GM19239 (cell line): ENCODE results near the gene SLIT3.

Experiments used
- DNase-seq: peaks from one replicate; pipeline ENCODE4 v3.0.0; 2011; ENCODE audit warnings: low spot score; ENCODE audit not compliant: insufficient read length
- FAIRE-seq: peaks from 2 replicates; lab custom pipeline; 2011; peaks lifted over from hg19 to GRCh38; lab: Jason Lieb, UNC

Gene SLIT3

DNA sequence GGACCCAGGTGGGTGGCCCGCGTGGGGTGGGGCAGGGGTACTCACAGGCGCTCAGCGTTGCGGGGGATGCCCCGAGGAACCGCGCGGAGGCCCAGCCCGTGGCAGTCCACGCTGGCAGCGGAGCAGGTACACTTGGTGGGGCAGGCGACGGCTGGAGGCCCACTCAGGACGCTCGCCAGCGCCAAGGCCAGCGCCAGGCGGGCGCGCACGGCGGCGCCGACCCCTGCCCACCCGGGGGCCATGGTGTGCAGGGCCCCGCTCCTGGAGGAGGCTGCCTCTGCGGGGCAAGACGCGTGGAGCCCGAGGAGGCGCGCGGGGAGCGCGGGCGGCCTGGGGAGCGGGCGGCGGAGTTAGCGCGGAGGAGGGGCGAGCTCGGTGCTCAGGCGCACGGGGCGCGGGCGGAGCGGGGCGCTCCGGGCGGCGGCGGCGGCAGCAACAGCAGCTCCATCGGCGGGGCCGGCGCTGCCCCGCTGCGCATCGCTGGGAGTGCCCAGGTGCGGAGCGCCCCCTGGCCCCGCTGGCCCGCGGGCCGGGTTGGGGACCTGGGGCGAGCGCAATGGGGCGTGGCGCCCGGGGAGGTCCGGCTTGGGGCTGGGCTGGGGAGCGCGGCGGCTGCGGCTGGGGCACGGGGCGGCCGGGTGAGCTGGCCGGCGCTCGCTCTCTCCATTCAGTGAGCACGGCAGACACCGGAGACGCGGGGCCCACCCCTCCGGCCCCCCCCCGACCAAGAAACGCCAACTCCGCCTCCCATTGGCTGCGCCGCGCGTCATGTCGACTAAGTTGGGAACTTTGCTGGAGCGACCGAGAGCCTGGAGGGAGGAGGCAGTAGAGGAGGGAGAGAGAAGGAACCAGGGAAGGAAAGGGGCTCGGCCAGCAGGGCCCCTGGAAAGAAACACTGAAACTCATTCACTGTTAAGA lies at the start of gene SLIT3:
Gene SLIT3, minus strand, starts transcription at position 672 of the 918 bp plus-strand sequence. Its CDS starts 430 bp downstream, at position 242.
- no peak for DNase-seq

DNA sequence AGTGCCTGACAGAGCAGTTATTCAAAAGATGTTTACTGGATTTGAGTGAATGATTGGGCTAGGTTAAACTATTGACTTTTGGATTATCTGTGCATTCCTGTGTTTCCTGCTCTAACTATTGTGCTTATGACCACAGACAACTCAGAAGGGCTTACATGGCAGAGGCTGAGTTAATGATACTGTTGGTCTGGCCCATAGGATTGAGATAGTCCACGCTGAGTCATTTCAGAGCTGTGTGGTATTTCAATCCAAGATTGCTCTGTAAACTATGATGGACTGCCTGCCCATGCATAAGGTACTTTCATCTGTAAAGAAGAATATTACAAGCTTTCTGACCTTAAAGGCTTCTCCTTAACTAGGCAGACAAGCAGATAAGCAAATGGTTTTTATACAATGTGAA lies 49.1 kb upstream of the SLIT3 start:
- FAIRE-seq: no peak
- DNase-seq: no peak

More for the DNA sequence above, at the start of gene SLIT3:
- FAIRE-seq: no peak

DNA sequence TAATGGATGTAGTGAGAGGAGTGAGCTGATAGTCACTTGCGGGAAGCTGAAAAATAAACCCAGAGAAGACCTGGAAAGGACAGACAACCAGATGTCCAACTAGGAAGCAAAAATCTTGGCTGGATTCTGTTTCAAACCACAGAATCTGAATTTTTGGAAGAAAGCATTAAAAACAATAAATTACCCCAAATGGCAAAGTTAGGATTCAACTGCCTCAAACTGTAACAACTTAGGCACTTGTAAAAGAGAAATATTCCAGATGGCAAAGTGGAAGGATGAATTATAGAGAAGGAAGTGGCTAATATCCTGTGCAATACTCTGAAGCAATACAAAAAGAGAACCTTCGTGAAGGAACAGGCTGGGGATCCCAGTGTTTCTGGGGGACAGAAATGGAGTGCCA lies 46.8 kb upstream of the SLIT3 start:
- no peak for DNase-seq
- FAIRE-seq: no peak

DNA sequence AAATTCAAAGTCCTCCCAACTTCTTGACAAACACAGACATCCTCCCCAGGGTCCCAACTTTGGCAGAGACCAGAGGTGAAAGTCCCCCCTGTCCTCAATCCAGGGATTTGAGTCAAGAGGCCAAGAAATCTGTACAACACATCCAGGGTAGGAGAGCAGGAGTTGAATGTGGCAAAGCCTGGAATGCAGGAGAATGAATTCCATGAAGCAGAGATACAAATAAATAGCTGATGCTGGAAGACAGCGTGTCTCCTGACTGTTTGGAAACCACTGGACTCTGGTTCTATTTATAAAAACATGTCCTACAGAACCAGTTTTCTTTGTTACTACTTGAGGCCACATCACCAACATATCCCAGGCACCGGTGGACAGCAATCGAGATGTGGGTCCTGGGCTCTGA lies 43.7 kb upstream of the SLIT3 start:
- no peak for FAIRE-seq
- DNase-seq: no peak

DNA sequence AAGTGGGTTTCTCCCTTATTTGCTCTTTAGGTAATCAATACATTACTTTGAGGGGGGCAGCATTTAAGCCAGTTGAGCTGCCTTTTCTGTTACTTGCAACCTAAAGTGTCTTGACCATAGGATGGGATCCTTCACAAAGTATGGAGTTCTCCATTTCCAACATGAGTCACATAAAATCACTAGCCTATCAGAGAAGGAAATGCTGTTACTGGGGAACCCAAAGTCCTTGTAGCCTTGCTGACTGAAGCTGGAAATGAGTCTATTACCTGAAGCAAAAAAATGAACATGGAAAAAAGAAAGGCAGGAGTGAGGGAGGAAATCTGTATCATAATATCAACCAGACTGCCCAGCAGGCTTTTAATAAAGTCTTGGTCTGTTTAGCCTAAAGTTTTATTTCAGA lies 42.8 kb upstream of the SLIT3 start:
- no peak for DNase-seq
- FAIRE-seq: no peak

DNA sequence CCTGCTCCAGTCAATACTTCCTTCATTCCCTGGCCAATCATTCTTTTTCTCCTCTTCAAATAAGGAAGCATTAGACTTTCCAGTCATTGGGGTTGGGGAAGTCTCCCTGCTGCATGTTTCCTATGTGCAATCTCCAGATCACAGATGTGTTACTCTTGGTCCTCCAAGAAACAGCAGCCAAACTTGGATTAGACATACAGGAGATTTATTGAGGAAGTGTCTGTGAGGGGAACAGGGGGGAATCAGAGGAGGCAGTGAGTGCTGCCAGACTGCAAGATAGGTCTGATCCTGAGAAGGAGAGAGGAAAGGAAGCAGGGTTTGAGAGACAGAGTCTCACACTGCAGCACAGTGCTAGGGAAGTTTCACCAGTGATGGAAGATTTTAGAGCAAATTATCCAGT lies 40.6 kb upstream of the SLIT3 start:
- FAIRE-seq (no peak), DNase-seq (no peak)

DNA sequence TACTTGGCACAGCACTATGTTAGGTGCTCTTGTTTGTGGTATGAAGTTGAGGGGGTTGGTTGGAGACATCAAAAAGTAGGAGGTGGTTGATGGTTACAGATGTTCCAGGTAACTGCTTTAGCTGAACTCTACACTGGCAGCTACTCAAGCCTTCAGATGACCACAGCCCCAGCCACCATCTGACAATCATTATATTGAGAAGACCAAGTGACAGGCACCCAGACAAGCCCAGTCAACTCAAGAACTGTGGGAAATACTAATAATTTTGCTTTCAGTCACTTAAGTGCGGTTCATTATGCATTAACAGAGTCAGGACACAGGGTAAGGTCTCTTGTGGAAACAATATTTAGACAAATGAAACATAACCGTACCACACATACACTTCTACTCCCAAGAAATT lies 38.9 kb upstream of the SLIT3 start:
- FAIRE-seq (no peak), DNase-seq (no peak)

DNA sequence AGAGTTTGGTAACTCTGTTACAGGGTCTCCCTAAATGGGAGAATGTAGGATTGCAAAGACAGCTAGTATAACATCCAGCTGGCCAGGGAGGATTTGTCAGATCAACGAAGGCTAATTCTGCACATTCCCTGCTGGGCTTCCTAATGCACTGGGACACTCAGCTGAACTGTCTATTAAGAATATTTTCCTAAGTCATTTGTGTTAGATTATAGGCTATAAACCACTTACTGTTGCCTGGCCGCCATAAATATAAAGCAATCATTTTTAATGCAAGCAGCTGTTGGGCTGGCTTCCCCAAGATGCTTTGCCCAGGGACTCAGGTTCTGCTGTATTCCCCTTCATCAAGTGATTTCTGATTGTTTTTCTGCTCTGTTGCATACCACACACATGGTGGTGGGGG lies 35.3 kb upstream of the SLIT3 start:
- FAIRE-seq: no peak

DNA sequence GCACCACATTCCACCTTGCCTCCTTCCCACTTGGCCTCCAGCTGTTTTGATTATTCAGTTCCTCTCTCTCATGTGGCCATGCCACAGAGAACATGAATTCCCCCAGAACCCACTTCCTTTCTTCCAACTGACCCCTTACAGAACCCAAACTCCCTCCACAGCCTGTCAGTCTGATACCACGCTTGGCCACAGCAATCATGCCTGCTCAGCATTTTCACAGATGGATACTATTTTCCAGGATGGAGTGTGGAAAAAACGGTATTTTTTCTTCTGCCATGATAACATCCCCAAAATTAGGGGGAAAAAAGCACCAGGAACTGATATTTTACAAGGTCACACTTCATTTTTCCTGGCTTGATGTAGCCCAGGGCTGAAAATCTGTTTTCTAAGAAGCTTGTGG lies 34.9 kb upstream of the SLIT3 start:
- FAIRE-seq (no peak), DNase-seq (no peak)

More for the DNA sequence above, 35.3 kb upstream of the SLIT3 start:
- no peak for DNase-seq

DNA sequence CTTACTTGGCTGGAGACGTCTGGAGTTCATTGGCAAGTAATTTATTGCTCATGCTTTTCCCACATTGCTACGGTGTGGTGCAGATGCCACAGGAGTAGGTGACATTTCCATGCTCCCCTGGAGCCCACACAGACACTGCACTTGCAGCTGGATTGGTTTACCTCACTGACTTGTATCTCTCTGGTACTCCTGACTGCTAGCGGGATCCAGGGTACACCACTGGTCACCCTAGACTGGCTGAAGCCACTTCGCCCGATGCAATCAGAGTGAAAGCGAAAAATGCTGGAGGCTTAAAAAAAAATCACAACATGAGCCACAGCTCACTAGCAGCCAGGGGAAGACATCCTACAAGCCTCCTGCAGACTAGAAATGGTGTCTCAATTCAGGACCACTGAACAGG lies 32.6 kb upstream of the SLIT3 start:
- FAIRE-seq (no peak), DNase-seq (no peak)

DNA sequence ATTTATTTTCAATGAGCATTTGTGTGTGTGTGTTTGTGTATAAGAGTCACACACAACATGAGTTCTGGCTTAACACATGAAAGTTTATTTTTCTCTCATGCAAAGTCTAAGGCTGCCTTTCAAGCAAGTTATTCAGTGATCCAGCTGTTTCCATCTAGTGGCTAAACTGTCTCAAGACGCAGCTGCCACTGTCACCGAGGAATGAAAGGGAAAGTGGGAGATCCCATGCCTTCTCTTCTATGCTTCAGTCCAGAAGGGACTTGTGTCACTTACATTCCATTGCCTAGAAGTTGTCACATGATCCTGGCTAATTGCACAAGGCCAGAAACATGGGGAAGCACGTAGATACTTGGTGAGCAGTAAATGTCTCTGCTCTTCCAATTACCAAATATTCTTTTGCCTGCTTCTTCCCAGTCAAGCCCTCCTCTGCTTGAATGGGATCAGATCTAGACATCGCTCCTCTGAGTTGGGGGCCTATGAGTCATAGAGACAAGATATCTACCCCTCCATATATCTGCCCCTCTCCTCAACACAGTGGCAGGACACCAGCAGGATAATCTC lies 30.4 kb upstream of the SLIT3 start:
- no peak for DNase-seq

DNA sequence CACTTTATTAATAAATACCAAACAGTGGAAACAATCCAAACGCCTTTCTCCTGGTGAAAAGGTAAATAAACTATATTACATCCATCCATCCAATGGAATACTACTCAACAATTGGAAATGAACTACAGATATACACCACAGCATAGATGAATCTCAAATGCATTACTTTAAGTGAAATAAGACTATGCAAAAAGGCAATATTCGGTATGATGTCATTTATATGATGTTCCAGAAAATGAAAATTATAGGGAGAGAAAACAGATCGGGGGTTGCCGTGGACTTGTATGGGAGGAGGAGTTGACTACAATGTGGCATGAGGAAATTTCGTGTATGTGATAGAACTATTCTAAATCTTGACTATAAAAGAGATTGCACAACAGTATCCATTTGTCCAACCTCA lies 27.5 kb upstream of the SLIT3 start:
- DNase-seq (no peak), FAIRE-seq (no peak)

More for the DNA sequence above, 30.4 kb upstream of the SLIT3 start:
- FAIRE-seq: no peak

DNA sequence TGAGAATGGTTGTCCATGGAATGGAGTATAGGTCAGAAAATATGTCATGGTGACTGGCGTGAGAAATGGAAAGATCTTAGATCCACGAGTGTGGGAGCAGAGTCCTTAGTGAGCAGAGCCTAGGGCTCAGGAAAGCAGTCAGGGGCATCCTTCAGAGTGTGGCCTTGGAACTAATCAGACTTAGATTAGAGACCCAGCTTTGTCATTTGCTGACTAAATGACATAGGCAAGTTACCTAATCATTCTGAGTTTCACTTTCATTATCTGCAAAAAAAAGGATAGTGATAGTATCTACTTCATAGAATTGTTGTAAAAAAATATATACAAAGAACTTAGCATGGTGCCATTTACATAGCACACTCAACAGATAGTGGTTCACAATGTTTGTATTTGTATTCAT lies 24.3 kb upstream of the SLIT3 start:
- no peak for FAIRE-seq
- no peak for DNase-seq

DNA sequence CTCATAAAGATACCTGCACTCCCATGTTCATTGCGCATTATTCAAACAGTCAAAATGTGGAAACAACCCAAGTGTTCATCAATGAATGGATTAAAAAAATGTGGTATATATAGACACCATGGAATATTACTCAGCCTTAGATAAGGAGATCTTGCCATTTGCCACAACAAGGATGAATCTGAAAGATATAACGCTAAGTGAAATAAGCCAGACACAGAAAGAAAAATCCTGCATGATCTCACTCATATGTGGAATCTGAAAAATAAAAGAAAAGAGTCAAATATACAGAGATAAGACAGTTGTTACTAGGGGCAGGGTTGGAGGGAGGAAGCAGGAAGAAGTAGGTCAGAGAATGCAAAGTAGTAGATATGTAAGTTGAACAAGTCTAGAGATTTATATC lies 17.6 kb upstream of the SLIT3 start:
- no peak for FAIRE-seq
- DNase-seq: no peak

DNA sequence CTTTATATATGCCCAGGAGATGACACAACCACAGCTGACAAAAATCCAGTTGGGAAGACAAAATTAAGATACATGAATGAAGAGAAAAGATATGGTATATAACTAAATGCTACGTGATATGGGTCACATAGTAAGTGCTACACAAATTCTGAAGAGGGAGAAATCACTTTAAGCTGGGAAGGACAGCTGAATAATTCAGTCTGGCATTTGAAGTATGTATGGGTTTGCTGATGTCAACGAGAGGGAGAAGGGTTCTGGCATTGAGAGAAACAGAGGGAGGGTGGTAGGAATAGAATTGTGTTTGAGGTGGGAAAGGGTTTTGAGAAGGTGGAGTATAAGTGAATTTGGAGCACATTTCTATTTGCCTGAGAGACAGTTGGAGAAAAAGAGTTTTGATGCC lies 6.7 kb upstream of the SLIT3 start:
- FAIRE-seq (no peak), DNase-seq (no peak)

DNA sequence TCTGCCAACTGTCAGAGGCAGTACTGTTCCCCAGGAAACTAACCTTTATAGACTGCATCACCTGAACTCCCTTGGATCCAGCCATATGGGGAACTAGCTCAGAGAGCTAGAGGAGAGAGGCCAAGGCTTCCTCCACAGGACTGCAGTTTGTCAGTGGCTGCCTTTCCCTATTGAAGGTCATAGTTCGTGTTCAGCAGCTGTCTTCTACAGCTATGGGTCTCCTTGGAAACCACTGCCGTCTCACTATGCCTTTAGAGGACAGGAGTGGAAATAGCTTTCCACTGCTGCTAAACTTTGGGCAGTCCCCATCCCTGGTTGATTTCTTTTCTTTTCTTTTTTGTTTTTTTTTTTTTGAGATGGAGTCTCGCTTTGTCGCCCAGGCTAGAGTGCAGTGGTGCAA lies 4.4 kb upstream of the SLIT3 start:
- FAIRE-seq (no peak), DNase-seq (no peak)

DNA sequence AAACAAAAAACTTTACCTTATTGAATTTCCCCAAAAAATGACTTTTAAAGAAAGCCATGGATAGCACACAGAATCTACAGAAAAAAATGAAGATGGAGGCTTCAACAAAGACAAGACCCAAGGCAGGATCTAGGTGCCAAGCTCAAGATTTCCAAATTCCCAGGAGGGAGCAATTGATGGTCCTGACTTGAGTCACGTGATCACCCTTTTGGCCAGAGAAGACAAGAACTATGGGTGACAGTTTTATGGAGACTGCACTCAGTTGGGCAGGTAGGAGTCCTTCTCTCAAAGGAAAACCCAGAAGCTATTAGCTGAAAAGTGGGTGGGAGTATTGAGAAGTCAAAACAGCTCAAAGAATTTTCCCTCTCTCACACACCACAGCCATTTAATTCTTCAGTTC lies 3.2 kb upstream of the SLIT3 start:
- FAIRE-seq: no peak
- DNase-seq: no peak

DNA sequence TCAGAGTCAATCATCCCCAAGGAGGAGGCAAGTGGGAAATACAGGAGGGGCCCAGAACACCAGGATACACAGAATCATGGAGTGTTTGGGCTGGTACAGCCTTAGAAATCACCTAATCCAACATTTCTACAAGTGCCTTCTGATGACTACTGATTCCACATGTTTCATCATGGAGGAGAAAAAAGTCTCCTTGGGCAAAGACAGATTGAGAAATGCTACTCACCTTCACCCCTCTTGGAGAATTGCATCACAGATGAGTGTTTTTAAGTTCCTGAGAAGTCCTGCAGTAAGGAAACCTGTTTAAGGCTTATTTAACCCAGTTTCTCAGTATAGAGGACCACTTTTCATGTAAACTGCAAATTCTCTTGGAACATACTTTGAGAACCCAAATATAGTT lies 2.2 kb upstream of the SLIT3 start:
- no peak for FAIRE-seq
- DNase-seq: no peak

DNA sequence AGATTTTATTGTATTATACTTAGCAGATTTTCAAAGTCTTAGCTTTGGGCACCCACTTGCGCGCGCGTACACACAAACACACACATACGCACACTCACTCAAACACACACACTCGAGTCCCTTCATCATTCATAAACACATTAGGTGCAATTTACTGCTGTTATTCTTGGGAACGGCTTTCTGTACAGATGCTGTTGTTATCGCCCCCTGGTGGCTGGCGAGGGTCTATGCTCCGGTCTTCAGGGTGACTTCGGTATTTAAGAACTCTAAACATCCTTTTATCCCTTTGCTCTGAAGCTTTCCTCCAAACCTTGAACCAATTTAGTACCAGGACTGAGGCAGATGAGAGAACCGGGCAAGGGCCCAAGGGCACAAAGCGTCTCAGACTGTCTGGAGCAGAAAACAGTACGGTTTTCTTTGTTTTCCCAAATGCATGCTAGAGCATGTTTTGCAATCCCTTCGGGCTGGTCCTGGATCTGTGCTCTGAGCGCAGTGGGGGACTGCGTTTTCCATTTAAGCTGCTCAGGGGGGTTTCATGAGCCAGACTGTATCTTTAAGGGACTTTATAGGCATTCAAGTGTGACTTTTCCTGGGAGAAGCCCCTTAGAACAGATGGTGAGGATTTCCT lies 1.7 kb upstream of the SLIT3 start:
- DNase-seq (peak; percentile 66), FAIRE-seq (peak; percentile 95)

DNA sequence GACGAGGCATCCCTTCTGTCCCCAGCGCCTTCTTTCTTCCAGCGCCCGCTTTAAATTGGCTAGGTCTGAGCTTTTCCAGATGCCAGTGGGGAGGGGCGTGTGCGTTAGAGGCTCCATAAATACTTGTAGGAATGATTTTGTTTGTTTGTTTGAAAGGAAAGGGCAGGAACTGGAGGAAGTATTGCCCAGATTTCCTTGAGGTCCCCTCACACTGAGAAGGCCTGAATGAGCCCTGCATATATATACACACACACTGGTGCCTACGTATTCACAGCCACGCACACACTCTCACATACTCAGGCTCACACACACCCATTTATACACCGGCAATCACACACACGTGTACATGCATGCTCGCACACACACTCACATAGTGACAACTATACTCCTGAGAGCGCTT lies 1.0 kb upstream of the SLIT3 start:
- FAIRE-seq: no peak
- no peak for DNase-seq

DNA sequence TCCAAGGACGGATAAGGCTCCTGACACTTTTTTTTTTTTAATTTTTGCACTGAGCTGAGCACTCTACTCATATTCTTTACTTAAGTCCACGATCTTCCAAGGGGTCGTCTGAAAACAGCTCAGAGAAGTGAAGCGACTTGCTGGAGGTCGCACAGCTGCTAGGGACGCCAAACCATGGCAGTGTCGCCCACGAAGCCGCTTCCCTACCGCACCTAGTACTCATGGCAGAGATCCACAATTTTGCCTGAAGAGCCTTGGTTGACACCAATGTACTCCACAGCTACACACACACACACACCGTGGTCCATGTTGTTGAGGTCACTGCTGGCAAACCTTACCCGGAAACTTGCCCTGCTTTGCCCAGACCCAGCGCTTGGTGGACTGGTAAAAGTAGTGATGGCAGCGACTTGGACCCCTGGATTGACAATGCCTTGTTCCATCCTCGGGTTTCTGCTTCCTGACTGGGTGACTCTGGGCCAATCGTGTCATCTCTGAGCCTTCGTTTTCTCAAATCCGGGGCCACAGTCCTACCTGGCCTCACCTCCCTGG lies 521 bp upstream of the SLIT3 start:
- FAIRE-seq: no peak

More for the DNA sequence above, 521 bp upstream of the SLIT3 start:
- no peak for DNase-seq
